ENCODE measurements around the gene OSMR.

OSMR gene

GRCh38 chr5:38961691-38962090, 115.9 kb downstream of the OSMR start:
- no peaks in the 10 kb centered on the region for H3F3A ChIP-seq (ENCODE audit: insufficient read depth)
- 0 out of 2 replicates have a peak, but pooled peaks cover 3% of the 10 kb centered on the region for H4K20me1 ChIP-seq (ENCODE audit: low read depth, low read length)
- peaks cover 63% of the 10 kb centered on the region for H3K36me3 ChIP-seq (ENCODE audit: low read length)
- no peaks in the 10 kb centered on the region for H3K9me3 ChIP-seq (ENCODE audit: insufficient read depth, low read length)
- no peak overlapping the region for H2AFZ ChIP-seq (ENCODE audit: low read depth, low read length, severe bottlenecking)
- TF ChIP-seq CTCF (IDR thresholded peaks at IDR 0.05; ENCODE audit: insufficient read depth, low read length, poor library complexity, severe bottlenecking) (no peak), EZH2phosphoT487 (conservative IDR thresholded peaks at IDR 0.05; ENCODE audit: low read length) (no peak)
- H3K9me2 ChIP-seq (replicated peaks; ENCODE audit: insufficient read depth, low read length): no peaks in the 10 kb centered on the region
- no peaks in the 10 kb centered on the region for H3K79me2 ChIP-seq (ENCODE audit: insufficient read depth, low read length)
- H3K9ac ChIP-seq (ENCODE audit: low read length): no peak overlapping the region
- H3K4me3 ChIP-seq (ENCODE audit: insufficient read depth, low read length, poor library complexity, severe bottlenecking): no peak overlapping the region
- H3K4me2 ChIP-seq (ENCODE audit: low read depth, low read length, poor library complexity, severe bottlenecking): no peak overlapping the region
- H3K27me3 ChIP-seq (ENCODE audit: low read length): no peaks in the 10 kb centered on the region
- H3K27ac ChIP-seq (ENCODE audit: low read depth, low read length): no peak overlapping the region

GRCh38 chr5:38968665-38969064, 122.9 kb downstream of the OSMR start:
- no peak overlapping the region for H3K4me2 ChIP-seq (ENCODE audit: low read depth, low read length, poor library complexity, severe bottlenecking)
- H3K4me3 ChIP-seq (ENCODE audit: insufficient read depth, low read length, poor library complexity, severe bottlenecking): no peak overlapping the region
- H2AFZ ChIP-seq (ENCODE audit: low read depth, low read length, severe bottlenecking): no peak overlapping the region
- 0 out of 2 replicates have a peak, but pooled peaks cover 1% of the 10 kb centered on the region for H4K20me1 ChIP-seq (ENCODE audit: low read depth, low read length)
- H3K79me2 ChIP-seq (ENCODE audit: insufficient read depth, low read length): no peaks in the 10 kb centered on the region
- H3K9me2 ChIP-seq (replicated peaks; ENCODE audit: insufficient read depth, low read length): no peaks in the 10 kb centered on the region
- no peaks in the 10 kb centered on the region for H3K27me3 ChIP-seq (ENCODE audit: low read length)
- TF ChIP-seq EZH2phosphoT487 (conservative IDR thresholded peaks at IDR 0.05; ENCODE audit: low read length) (no peak), CTCF (IDR thresholded peaks at IDR 0.05; ENCODE audit: insufficient read depth, low read length, poor library complexity, severe bottlenecking) (no peak)
- no peaks in the 10 kb centered on the region for H3K9me3 ChIP-seq (ENCODE audit: insufficient read depth, low read length)
- no peaks in the 10 kb centered on the region for H3F3A ChIP-seq (ENCODE audit: insufficient read depth)
- peaks cover 10% of the 10 kb centered on the region; the same call in 1 of the 2 replicates for H3K36me3 ChIP-seq (ENCODE audit: low read length)
- H3K27ac ChIP-seq (ENCODE audit: low read depth, low read length): no peak overlapping the region
- no peak overlapping the region for H3K9ac ChIP-seq (ENCODE audit: low read length)

GRCh38 chr5:38978036-38978435, 132.2 kb downstream of the OSMR start:
- Histone ChIP-seq H3K4me3 (ENCODE audit: insufficient read depth, low read length, poor library complexity, severe bottlenecking) (no peak overlapping the region), H3F3A (ENCODE audit: insufficient read depth) (no peaks in the 10 kb centered on the region), H3K36me3 (ENCODE audit: low read length) (no peaks in the 10 kb centered on the region), H3K27me3 (ENCODE audit: low read length) (no peaks in the 10 kb centered on the region), H3K9me2 (replicated peaks; ENCODE audit: insufficient read depth, low read length) (no peaks in the 10 kb centered on the region), H2AFZ (ENCODE audit: low read depth, low read length, severe bottlenecking) (no peak overlapping the region), H4K20me1 (ENCODE audit: low read depth, low read length) (no peaks in the 10 kb centered on the region), H3K4me2 (ENCODE audit: low read depth, low read length, poor library complexity, severe bottlenecking) (no peak overlapping the region), H3K9ac (ENCODE audit: low read length) (no peak overlapping the region), H3K79me2 (ENCODE audit: insufficient read depth, low read length) (no peaks in the 10 kb centered on the region), H3K9me3 (ENCODE audit: insufficient read depth, low read length) (no peaks in the 10 kb centered on the region), H3K27ac (ENCODE audit: low read depth, low read length) (no peak overlapping the region)
- TF ChIP-seq EZH2phosphoT487 (conservative IDR thresholded peaks at IDR 0.05; ENCODE audit: low read length): no peak
- no peak for TF ChIP-seq CTCF (IDR thresholded peaks at IDR 0.05; ENCODE audit: insufficient read depth, low read length, poor library complexity, severe bottlenecking)
